Measurements from ENCODE around the gene NUDT5.

- TF ChIP-seq CTCF (IDR thresholded peaks at IDR 0.05; ENCODE audit: low read depth, low read length): no peak
- TF ChIP-seq, protein P1, sequence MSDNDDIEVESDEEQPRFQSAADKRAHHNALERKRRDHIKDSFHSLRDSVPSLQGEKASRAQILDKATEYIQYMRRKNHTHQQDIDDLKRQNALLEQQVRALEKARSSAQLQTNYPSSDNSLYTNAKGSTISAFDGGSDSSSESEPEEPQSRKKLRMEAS (IDR thresholded peaks at IDR 0.05; ENCODE audit: low read depth, low read length): no peak
- TF ChIP-seq POLR2A (IDR thresholded peaks at IDR 0.05; ENCODE audit: extremely low read depth, insufficient read length): no peak
- no peak for TF ChIP-seq MYC (IDR thresholded peaks at IDR 0.05; ENCODE audit: low read depth, low read length)
Observed at GRCh38 chr10:12158111-12158510, 37.6 kb downstream of the NUDT5 start.

All from NB4 (cell line).